Measurements from ENCODE around the gene WWC1.

The WWC1 gene

DNA sequence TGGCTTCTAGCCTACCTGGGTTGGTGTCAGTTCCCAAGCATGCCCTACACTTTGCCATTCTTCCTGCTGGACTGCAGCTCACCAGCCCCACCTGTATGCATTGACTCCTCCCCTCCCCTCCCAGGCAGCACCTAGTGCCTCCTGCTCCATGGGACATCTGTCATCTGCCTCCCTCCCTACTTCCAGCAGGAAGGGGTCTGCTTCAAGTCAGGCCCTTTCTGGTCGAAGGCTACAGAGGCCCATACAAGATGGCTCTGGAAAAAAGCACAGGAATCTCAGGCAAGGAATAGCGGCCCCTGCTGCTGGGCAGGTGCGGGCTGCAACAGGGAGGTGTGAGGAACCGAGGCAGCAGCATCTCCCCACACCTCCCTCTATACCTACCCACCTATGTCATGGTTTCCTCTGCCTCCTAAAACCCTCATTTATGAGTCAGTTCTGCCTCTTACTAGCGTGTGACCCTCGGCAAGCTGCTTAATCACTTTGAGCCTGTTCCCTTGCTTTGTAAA is 19.7 kb downstream of the WWC1 start:
- TF ChIP-seq GATA2 (IDR thresholded peaks at IDR 0.05; ENCODE audit: low read depth, low read length), result no peak
- no peak for TF ChIP-seq GATA3 (IDR thresholded peaks at IDR 0.05; ENCODE audit: low read depth, low read length)

DNA sequence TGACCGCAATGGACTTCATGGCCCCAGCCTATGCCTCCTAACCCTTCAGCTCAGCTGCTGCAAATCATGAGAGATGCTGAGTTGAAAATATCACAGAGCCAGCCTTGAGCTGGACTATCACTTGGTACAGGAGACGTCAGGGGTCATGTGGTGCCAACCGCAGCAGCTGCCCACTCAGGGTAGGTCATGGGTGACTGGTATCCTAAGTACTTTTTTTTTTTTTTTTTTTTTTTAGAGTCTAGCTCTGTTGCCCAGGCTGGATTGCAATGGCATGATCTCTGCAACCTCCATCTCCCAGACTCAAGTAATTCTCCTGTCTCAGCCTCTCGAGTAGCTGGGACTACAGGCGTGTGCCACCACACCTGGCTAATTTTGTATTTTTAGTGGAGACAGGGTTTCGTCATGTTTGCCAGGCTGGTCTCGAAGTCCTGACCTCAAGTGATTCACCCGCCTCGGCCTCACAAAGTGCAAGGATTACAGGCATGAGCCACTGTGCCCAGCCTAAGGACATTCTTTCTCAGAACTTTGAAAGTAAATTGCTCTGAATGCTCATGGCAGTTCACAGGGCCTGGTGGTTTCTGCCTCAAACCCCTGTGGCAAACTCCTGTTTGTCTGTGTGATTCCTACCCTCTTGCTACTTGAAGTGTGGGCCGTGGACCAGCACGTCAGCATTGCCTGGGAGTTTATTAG is 21.3 kb downstream of the WWC1 start:
- TF ChIP-seq GATA3 (IDR thresholded peaks at IDR 0.05; ENCODE audit: low read depth, low read length) (no peak), GATA2 (IDR thresholded peaks at IDR 0.05; ENCODE audit: low read depth, low read length) (no peak)

DNA sequence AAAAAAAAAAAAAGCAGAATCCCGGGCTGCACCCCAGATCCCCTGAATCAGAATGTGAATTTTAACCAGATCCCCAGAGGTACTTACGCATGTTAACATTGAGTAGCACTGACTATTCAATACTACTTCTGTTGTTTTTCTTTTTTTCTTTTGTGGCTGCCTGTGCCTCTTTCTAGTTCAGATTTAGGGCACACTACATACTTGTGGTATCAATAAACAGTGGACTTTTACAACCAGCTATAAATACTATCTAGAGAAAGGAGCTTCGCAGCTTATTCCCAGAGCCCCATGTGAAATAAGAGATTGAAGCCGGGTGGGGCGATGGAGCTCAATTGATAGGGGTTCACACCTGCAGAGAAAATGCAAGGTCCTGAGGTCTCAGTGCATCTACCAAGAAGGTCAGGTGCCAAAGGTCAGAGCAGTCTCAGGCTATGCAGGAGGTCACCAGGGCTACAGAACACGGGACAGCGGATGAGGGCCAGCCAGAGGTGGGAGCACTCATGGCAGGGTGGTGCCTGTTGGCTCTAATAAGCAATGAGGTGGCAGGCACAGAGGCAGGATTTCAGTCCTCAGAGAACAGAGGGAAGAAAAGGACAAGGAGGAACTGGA is 22.3 kb downstream of the WWC1 start:
- TF ChIP-seq GATA3 (IDR thresholded peaks at IDR 0.05; ENCODE audit: low read depth, low read length), result no peak
- no peak for TF ChIP-seq GATA2 (IDR thresholded peaks at IDR 0.05; ENCODE audit: low read depth, low read length)

DNA sequence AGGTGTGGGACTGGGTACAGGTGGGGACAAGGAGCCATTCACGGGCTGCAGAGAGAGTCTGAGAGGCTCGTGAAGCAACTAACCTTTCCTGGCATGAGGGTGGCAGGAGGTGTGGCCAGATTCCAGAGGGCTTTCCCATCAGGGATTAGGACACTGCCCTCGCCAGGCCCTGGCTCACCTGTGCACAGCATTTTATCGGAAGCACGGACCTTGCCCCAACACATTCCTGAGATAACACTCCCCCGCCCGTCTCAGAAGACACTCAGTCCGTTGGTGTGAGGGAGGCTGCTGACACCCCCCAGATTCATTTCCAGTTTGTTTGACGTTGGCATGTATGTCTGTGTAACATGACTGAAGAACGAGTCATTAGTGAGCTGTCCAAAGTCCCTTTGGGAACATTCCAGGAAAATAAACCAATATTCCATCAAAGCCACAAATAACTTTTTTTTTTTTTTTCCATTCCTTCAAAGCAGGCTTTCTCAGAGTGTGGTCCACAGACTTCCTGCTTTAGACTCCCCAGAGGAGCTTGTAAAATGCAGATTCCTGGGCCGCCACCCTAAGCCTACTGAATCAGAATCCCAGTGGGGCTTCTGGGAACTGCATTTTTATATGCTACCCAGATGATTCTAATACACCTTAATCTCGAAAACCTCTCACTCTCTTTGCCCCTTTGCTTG is 23.4 kb downstream of the WWC1 start:
- TF ChIP-seq GATA2 (IDR thresholded peaks at IDR 0.05; ENCODE audit: low read depth, low read length), result no peak
- TF ChIP-seq GATA3 (IDR thresholded peaks at IDR 0.05; ENCODE audit: low read depth, low read length), result no peak

DNA sequence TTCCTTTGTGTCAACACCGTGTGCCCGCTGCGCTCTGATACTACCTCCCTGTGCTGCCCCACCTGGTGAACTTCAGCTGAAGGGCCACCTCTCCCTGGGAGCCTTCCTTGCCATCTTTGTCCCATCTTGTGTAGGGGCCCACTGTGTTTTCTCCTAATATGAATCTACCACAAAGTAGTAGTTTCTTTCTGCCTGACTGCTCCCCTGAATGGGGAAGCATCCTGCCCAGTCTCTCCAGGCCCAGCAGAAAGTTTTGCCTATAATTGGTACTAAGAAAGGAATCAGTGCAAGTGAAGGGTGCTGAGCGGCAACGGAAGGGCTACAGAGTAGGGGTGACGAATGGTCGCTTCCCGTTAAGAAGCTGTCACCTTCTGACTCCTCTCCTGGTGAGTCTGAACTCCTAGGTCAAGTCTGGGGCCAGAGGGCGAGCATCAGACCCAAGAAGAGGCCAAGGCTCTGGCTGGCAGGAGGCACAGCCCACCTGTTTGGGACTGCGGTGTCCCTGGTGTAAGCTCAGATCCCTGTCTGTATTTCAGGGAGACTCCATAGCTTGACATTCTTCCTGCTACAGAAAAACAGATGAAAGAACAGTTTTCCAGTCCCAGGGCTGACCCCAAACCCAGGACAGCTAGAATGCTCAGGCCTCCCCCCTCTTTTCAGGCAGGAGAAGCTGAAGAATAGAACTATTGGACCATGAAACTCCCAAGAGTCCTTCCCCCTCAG is 24.1 kb downstream of the WWC1 start:
- no peak for TF ChIP-seq GATA3 (IDR thresholded peaks at IDR 0.05; ENCODE audit: low read depth, low read length)
- TF ChIP-seq GATA2 (IDR thresholded peaks at IDR 0.05; ENCODE audit: low read depth, low read length), result no peak

DNA sequence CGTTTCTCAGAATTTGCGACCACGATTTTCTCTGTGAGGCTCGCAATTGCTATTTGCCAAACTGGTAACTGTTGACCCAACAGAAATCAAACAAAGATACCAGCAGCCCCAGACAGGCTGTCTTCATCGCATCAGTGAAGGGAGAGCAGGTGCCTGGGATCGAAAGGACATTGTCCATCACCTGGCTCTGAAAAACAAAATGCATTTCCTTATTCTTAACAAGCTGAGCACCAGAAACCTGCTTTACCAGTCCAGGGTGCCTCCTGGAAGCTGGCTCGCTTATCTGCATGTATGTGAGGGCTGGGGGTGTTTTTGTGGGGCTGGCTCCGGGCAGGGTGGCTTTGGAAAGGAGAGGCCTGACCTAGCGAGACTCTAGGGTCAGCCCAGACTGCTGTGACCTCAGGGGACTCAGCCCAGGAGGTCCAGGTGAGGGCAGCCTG is 24.7 kb downstream of the WWC1 start:
- TF ChIP-seq GATA2 (IDR thresholded peaks at IDR 0.05; ENCODE audit: low read depth, low read length), result no peak
- TF ChIP-seq GATA3 (IDR thresholded peaks at IDR 0.05; ENCODE audit: low read depth, low read length), result no peak

DNA sequence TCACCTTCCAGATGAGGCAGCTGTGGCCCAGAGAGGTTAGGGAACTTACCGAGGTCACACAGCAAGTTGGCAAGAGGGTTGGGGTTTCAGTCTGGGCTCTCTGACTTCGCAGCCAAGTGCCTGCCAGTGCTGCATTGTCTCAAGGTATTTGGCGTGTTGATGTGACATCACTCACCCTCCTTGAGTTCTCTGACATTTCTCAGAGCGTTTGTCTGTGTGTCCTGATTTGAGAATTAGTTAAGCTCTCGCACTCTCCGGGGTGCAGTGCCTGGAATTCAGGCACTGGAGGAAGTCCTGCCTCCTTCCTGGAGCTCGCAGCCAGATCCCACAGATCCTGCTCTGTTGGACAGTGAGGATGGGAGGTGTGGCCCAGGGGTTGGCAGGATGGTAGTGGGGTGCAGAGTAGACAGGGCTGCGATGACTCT is 25.7 kb downstream of the WWC1 start:
- TF ChIP-seq GATA2 (IDR thresholded peaks at IDR 0.05; ENCODE audit: low read depth, low read length) (no peak), GATA3 (IDR thresholded peaks at IDR 0.05; ENCODE audit: low read depth, low read length) (no peak)

DNA sequence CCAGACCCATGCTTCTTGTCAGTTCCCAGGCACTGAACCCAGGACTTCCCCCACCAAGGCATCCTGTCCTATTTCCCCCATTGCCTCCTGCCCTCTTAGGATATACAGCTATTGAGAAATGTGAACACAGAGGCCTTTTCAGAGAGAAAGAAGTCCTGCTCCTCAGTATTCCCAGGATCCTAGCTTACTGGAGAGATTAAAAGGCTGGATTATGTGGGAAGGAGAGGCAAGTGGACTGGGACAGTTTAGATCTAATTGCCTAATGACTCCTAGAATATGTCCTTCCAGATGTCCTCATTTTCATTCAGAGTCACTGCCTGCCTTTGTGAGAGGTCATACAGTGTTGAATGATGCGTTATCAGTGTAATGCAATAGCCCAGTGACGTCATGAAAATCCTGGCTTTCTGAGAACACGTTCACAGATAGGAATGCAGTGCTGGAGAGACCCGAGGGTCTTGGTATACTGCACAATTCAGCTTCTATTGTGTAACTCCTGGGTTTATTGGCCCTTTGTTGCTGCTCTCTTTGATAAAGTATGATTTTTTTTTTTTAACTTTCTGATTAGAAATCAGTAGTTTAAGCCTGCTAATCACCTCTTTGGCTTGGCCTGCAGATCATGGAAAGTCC is 26.2 kb downstream of the WWC1 start:
- peak; percentile 37 for TF ChIP-seq GATA2 (IDR thresholded peaks at IDR 0.05; ENCODE audit: low read depth, low read length)
- TF ChIP-seq GATA3 (IDR thresholded peaks at IDR 0.05; ENCODE audit: low read depth, low read length), result 0 out of 2 replicates have a peak, but pooled peaks have one; percentile 21

DNA sequence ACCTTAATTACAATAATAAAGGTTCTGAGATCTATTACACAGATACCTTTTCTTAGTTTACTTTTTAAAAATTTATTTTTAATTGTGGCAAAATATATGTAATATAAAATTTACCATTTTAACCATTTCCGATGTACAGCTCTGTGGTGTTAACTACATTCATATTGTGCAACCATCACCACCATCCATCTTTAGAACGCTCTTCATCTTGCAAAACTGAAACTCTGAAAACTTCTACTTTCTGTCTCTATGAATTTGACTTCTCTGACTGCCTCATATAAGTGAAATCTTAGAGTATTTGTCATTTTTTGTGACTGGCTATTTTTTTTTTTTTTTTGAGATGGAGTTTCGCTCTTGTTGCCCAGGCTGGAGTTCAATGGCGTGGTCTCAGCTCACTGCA is 26.8 kb downstream of the WWC1 start:
- TF ChIP-seq GATA3 (IDR thresholded peaks at IDR 0.05; ENCODE audit: low read depth, low read length), result no peak
- TF ChIP-seq GATA2 (IDR thresholded peaks at IDR 0.05; ENCODE audit: low read depth, low read length), result no peak

DNA sequence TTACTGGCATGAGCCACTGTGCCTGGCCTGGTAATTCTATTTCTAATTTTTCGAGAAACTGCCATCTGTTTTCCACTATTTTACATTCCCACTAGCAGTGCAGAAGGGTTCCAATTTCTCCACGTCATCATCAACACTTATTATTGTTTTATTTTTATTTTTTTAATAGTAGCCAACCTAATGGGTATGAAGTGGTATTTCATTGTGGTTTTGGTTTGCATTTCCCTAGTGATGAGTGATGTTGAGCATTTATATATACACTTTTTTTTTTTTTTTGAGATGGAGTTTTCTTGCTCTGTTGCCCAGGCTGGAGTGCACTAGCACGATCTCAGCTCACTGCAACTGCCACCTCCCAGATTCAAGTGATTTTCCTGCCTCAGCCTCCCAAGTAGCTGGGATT is 28.3 kb downstream of the WWC1 start:
- no peak for TF ChIP-seq GATA2 (IDR thresholded peaks at IDR 0.05; ENCODE audit: low read depth, low read length)
- TF ChIP-seq GATA3 (IDR thresholded peaks at IDR 0.05; ENCODE audit: low read depth, low read length), result no peak

DNA sequence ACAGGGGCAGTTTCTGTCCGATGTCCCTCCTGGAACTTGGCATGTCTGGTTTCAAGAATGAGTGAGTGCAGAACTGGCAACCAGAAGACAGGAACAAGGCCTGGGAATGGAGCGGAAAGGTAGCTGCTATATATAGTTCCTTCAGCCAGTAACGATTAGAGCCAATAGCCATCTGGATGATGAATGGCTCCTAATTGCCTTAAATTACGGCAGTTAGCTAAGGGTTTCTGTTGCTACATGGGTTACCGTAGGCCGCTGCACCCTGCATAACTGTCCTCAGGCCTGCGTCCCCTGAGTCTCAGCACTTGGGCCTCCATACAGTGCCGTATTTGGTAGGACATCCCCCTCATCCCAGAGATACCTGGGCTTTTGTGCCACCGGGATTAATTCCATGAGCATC is 29.4 kb downstream of the WWC1 start:
- TF ChIP-seq GATA2 (IDR thresholded peaks at IDR 0.05; ENCODE audit: low read depth, low read length), result no peak
- no peak for TF ChIP-seq GATA3 (IDR thresholded peaks at IDR 0.05; ENCODE audit: low read depth, low read length)

DNA sequence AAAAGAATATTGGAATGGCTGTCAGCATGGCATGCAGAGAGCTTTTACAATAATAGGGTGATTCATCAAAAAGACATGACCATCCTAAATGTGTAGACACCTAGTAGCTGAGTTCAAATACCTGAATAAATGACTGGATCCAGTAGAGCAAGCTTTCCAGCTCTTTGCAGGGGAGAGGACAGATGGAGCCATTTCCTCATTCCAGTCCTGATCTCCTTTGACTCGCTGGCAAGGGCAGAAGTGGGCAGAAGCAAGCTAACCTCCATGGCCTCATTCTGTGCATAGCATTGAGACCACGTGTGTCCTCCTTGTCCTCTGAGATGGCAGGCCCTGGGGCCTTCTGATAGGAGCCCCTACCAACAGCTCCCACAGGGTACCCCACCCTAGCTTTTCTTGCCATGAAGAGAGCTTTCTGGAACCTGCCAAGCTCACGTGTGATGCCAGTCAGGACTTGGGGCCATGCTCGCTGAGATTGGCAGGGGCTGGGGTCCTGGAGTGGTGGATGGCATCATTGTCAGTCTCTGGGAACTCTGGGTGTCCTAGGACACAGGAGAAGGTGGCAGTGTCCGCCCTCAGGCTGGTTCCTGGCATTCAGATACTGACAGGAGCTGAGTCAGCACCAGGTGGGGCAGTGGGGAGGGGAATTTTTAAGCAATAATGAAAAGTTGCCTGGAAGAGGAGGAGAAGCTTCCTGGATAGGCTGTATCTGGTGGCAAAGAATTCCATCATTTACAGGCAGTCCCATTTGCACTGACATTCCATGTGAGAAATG is 33.6 kb downstream of the WWC1 start:
- TF ChIP-seq GATA2 (IDR thresholded peaks at IDR 0.05; ENCODE audit: low read depth, low read length) (no peak), GATA3 (IDR thresholded peaks at IDR 0.05; ENCODE audit: low read depth, low read length) (no peak)

DNA sequence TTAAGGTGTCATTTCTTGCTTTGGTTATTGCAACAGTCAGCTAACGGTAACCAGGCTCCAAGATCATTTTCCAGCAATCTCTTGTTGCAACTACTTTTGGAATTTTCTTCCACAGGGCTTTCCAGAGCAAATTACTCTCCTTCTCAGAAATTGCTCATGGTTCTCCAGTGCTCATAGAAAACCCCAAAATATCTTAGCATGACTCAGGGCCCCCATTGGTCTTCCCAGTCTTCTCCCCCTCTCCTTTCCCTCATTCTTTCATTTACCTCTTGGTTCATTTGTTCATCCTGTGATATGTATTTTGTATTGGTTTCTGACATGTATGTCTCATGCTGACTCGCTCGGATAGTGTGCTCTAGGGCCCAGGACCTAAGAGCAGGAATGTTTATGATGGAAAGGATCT is 35.6 kb downstream of the WWC1 start:
- TF ChIP-seq GATA2 (IDR thresholded peaks at IDR 0.05; ENCODE audit: low read depth, low read length) (no peak), GATA3 (IDR thresholded peaks at IDR 0.05; ENCODE audit: low read depth, low read length) (no peak)

Measured in SH-SY5Y (cell line).